Endothelial cell of umbilical vein (primary cell): ENCODE measurements around the gene ZNF740. TPM values are rescaled to one million over a fixed set of nuclear protein-coding genes. Genes with fewer than 3 reads are reported as not detected.

ENCODE experiments used
- BruUV-seq: library from RNA; stranded (reverse); fragments of 400-500 nt; replicated peaks from 2 replicates; lab custom pipeline; 2021; lab: Mats Ljungman, UMichigan
- CTCF ChIA-PET: fragments of 300-600, 350-600 bp; sonication (Branson Sonifier 250); formaldehyde crosslinking; loops from one replicate; lab custom pipeline; 2021; ENCODE audit warnings: antibody characterized with exemption, inconsistent platforms; lab: Charles Lee
- POLR2A ChIA-PET: fragments of 300-600, 350-600 bp; sonication (Branson Sonifier 250); formaldehyde crosslinking; loops from one replicate; lab custom pipeline; 2021; ENCODE audit warnings: antibody characterized with exemption, inconsistent platforms; lab: Charles Lee
- DNase-seq: peaks from one replicate; pipeline ENCODE4 v3.0.0-alpha.2; 2011; ENCODE audit warnings: low read depth, low spot score
- FAIRE-seq: peaks from 2 replicates; lab custom pipeline; 2011; peaks lifted over from hg19 to GRCh38; lab: Jason Lieb, UNC
- H2AFZ ChIP-seq: 2 replicates; pipeline ENCODE4 v1.6.0; 2012; ENCODE audit warnings: low read depth, low read length, control low read depth, inconsistent platforms
- H3K27ac ChIP-seq: 2 replicates; pipeline ENCODE4 v1.5.1; 2011; ENCODE audit warnings: low read depth, mild to moderate bottlenecking, control low read depth, low read length, moderate library complexity; ENCODE audit not compliant: insufficient read depth
- H3K27me3 ChIP-seq, 2 experiments: 2 replicates each; pipeline versions ENCODE4 v1.6.0 to v1.6.1; 2011; ENCODE audit warnings: low read length in 2 of 2, mixed read lengths in 1 of 2; ENCODE audit not compliant: control insufficient read depth in 2 of 2, insufficient read depth in 2 of 2
- H3K36me3 ChIP-seq, 2 experiments: 2 replicates in 1 of 2; 3 replicates in 1 of 2; pipeline ENCODE4 v1.5.1; 2011; ENCODE audit warnings: low read length in 2 of 2, mild to moderate bottlenecking in 1 of 2, moderate library complexity in 1 of 2; ENCODE audit not compliant: control insufficient read depth in 2 of 2, insufficient read depth in 2 of 2; ENCODE audit errors: extremely low read depth in 1 of 2
- H3K4me1 ChIP-seq: 3 replicates; pipeline ENCODE4 v1.5.1; 2011; ENCODE audit warnings: mild to moderate bottlenecking, low read length; ENCODE audit not compliant: control insufficient read depth, insufficient read depth; ENCODE audit errors: extremely low read depth
- H3K4me2 ChIP-seq: 2 replicates; pipeline ENCODE4 v1.6.1; 2011; ENCODE audit warnings: low read length, control low read depth, mixed read lengths; ENCODE audit not compliant: insufficient read depth
- H3K4me3 ChIP-seq, 3 experiments: fragments of 200-600 bp in 1 of 3; sonication (generic), shearing (Covaris generic) in 1 of 3; replicated peaks in 1 of 3; 2 replicates each; pipeline ENCODE4 v1.5.1; 2011 to 2016; ENCODE audit warnings: control low read depth in 3 of 3, low read length in 3 of 3, mild to moderate bottlenecking in 2 of 3, inconsistent platforms in 1 of 3, low read depth in 1 of 3, moderate library complexity in 1 of 3; ENCODE audit not compliant: insufficient read depth in 1 of 3
- H3K79me2 ChIP-seq: 2 replicates; pipeline ENCODE4 v1.6.0; 2012; ENCODE audit warnings: low read length, inconsistent platforms; ENCODE audit not compliant: control insufficient read depth, insufficient read depth
- H3K9ac ChIP-seq: replicated peaks from 2 replicates; pipeline ENCODE3; 2011; ENCODE audit warnings: low read length, control low read depth; ENCODE audit not compliant: insufficient read depth; ENCODE audit errors: extremely low read depth
- H3K9me1 ChIP-seq: replicated peaks from 3 replicates; pipeline ENCODE4 v1.6.0; 2011; ENCODE audit warnings: mild to moderate bottlenecking, low read length; ENCODE audit not compliant: control insufficient read depth, insufficient read depth; ENCODE audit errors: extremely low read depth
- H3K9me3 ChIP-seq: replicated peaks from 2 replicates; pipeline ENCODE4 v1.5.1; 2012; ENCODE audit warnings: low read length, inconsistent platforms; ENCODE audit not compliant: control insufficient read depth, insufficient read depth
- H4K20me1 ChIP-seq: replicated peaks from 2 replicates; pipeline ENCODE3; 2011; ENCODE audit warnings: mild to moderate bottlenecking, low read length; ENCODE audit not compliant: control insufficient read depth, insufficient read depth; ENCODE audit errors: extremely low read depth
- CTCF ChIP-seq, 2 donors: IDR thresholded peaks; 1 replicate in 1 of 2; 2 replicates in 1 of 2; pipeline ENCODE4 v1.5.1; 2011; ENCODE audit warnings: low read length in 2 of 2, mild to moderate bottlenecking in 2 of 2, moderate library complexity in 2 of 2, control low read depth in 1 of 2, inconsistent platforms in 1 of 2, low read depth in 1 of 2; ENCODE audit not compliant: insufficient read depth in 1 of 2; ENCODE audit errors: extremely low read depth in 1 of 2
- EZH2 ChIP-seq: IDR thresholded peaks from 2 replicates; pipeline ENCODE4 v1.6.1; 2012; ENCODE audit warnings: borderline replicate concordance, low read depth, mild to moderate bottlenecking, moderate library complexity, low read length, inconsistent platforms; ENCODE audit not compliant: severe bottlenecking
- FOS ChIP-seq: IDR thresholded peaks from 2 replicates; pipeline ENCODE4 v1.6.1; 2011; ENCODE audit warnings: mild to moderate bottlenecking, low read length, moderate library complexity, borderline replicate concordance; ENCODE audit not compliant: insufficient read depth
- GATA2 ChIP-seq: IDR thresholded peaks from 2 replicates; pipeline ENCODE4 v1.7.0; 2011; ENCODE audit warnings: low read depth, mild to moderate bottlenecking, moderate library complexity, mixed read lengths, low read length; ENCODE audit not compliant: insufficient read length, insufficient read depth
- JUN ChIP-seq: IDR thresholded peaks from 2 replicates; pipeline ENCODE4 v1.6.1; 2011; ENCODE audit warnings: borderline replicate concordance, low read depth; ENCODE audit not compliant: insufficient read length, insufficient read depth
- MAX ChIP-seq: IDR thresholded peaks from 2 replicates; pipeline ENCODE4 v1.6.1; 2011; ENCODE audit not compliant: insufficient read depth, insufficient read length
- MYC ChIP-seq: IDR thresholded peaks from one replicate; pipeline ENCODE4 v1.6.1; 2011; ENCODE audit warnings: mild to moderate bottlenecking, low read depth, low read length
- POLR2A ChIP-seq: IDR thresholded peaks from 2 replicates; pipeline ENCODE4 v1.6.1; 2012; ENCODE audit warnings: low read depth, mild to moderate bottlenecking, control low read depth, low read length
- POLR2AphosphoS5 ChIP-seq: IDR thresholded peaks from 2 replicates; pipeline ENCODE4 v1.6.1; 2012; ENCODE audit warnings: low read depth, mild to moderate bottlenecking, control low read depth, low read length, moderate library complexity; ENCODE audit not compliant: insufficient read depth
- dilution Hi-C: fragments of 300-500 bp; cut with MboI; formaldehyde crosslinking; loops from one replicate; pipeline ENCODE4 v1.15.0; 2019; ENCODE audit warnings: low sequenced_read_pairs; ENCODE audit not compliant: extremely low pct_ligation_motif_present
- intact Hi-C: fragments of 100-400 bp; cut with micrococcal nuclease; formaldehyde crosslinking; loops from one replicate; pipeline ENCODE4 v1.10.0; 2022
- polyA plus RNA-seq, 4 experiments: library from polyadenylated mRNA; depleted of rRNA in 3 of 4; stranded (reverse) in 3 of 4; unstranded in 1 of 4; fragments of >200 nt; gene quantifications; 2 replicates each; pipeline versions ENCODE4 v1.2.1 to v1.2.3, GENCODE V29; 2011 to 2012; ENCODE audit warnings: missing spikeins in 1 of 4
- total RNA-seq: library from RNA; stranded (reverse); gene quantifications from 2 replicates; pipeline ENCODE4 v1.2.3, GENCODE V29; 2021

ZNF740 gene
- total and polyA plus RNA-seq, 2 donors (not counting 3 experiments of a cell fraction or from before 2014, with no cell fraction given), result 10.5 to 38.1 TPM

- H3K79me2 ChIP-seq, result no peaks in the 10 kb centered on the region
- no peaks in the 10 kb centered on the region for H3K9me3 ChIP-seq
- POLR2A ChIA-PET, result no interaction called here
- no peak overlapping the region for H3K4me3 ChIP-seq
- no peaks in the 10 kb centered on the region for H4K20me1 ChIP-seq
- no TSS peak for BruUV-seq
- no peaks in the 10 kb centered on the region for H3K9me1 ChIP-seq
- no peak for DNase-seq
- H3K36me3 ChIP-seq, result peaks cover 4 to 11% of the 10 kb centered on the region in 2 experiments
- no peak overlapping the region for H3K4me2 ChIP-seq
- dilution Hi-C loops (no loop called here), intact Hi-C loops (no loop called here)
- TF ChIP-seq MYC, result no peak
- no peak for TF ChIP-seq POLR2A
- TF ChIP-seq JUN, result no peak
- TF ChIP-seq EZH2, result no peak
- TF ChIP-seq GATA2, result no peak
- TF ChIP-seq POLR2AphosphoS5, result no peak
- TF ChIP-seq CTCF (IDR thresholded peaks at IDR 0.05; ENCODE audit: extremely low read depth in 1 of 2, insufficient read depth in 1 of 2, low read depth in 1 of 2, low read length in 2 of 2), result no peak
- no peak for TF ChIP-seq MAX
- TF ChIP-seq FOS, result no peak
- no peak overlapping the region for H3K9ac ChIP-seq
- no peak overlapping the region for H3K27ac ChIP-seq
- no peak for FAIRE-seq
- CTCF ChIA-PET, result interaction anchor here (1.6 to 7.2 kb wide), 3 partner anchors 25 to 126 kb away, joined by 4 to 102 read pairs (median 101); no protein-coding TSS in a partner anchor
- H2AFZ ChIP-seq, result no peak overlapping the region
- peaks cover 6% of the 10 kb centered on the region for H3K4me1 ChIP-seq
- H3K27me3 ChIP-seq, result no peaks in the 10 kb centered on the region
Measured at GRCh38 chr12:53192531-53193021, 12.1 kb downstream of the ZNF740 start.
